WTC11 (cell line): ENCODE measurements around the gene MYO18B. TPM values are rescaled to one million over a fixed set of nuclear protein-coding genes. Genes with fewer than 3 reads are reported as not detected.

Experiments
- ATAC-seq: fragments of 200-7000 bp; cut with Tn5 transposase; 2 replicates; pipeline ENCODE4 v1.10.0; 2021; ENCODE audit warnings: mild to moderate bottlenecking, moderate library complexity
- CTCF ChIA-PET: fragments of 300-600 bp; sonication (Branson Sonifier 250); formaldehyde crosslinking; loops from one replicate; lab custom pipeline; 2021; ENCODE audit warnings: antibody characterized with exemption; lab: Charles Lee
- POLR2A ChIA-PET: fragments of 350-600 bp; sonication (Branson Sonifier 250); formaldehyde crosslinking; loops from one replicate; lab custom pipeline; 2021; ENCODE audit warnings: antibody characterized with exemption; lab: Charles Lee
- DNase-seq: peaks from one replicate; pipeline ENCODE4 v3.0.0; 2021; ENCODE audit warnings: low spot score
- H3K27ac Mint-ChIP-seq: 2 replicates; pipeline ENCODE4 v1.8.0; 2021; ENCODE audit warnings: mixed read lengths
- H3K27me3 Mint-ChIP-seq: 2 replicates; pipeline ENCODE4 v1.8.0; 2021; ENCODE audit warnings: low read depth, mild to moderate bottlenecking, moderate library complexity, mixed read lengths
- H3K36me3 Mint-ChIP-seq: 2 replicates; pipeline ENCODE4 v1.8.0; 2021; ENCODE audit warnings: mixed read lengths
- H3K4me1 Mint-ChIP-seq: 2 replicates; pipeline ENCODE4 v1.8.0; 2022; ENCODE audit warnings: mixed read lengths
- H3K4me3 Mint-ChIP-seq: 2 replicates; pipeline ENCODE4 v1.8.0; 2021; ENCODE audit warnings: mild to moderate bottlenecking, moderate library complexity, mixed read lengths
- H3K9me3 Mint-ChIP-seq: 2 replicates; pipeline ENCODE4 v1.8.0; 2021; ENCODE audit warnings: mixed read lengths
- CREB1 ChIP-seq: sonication (generic); formaldehyde crosslinking; IDR thresholded peaks from 2 replicates; pipeline ENCODE4 v1.8.0; 2023; ENCODE audit warnings: mild to moderate bottlenecking, missing genetic modification reagents
- ELF4 ChIP-seq: sonication (generic); formaldehyde crosslinking; IDR thresholded peaks from 2 replicates; pipeline ENCODE4 v1.8.1; 2022; ENCODE audit warnings: low read depth, mild to moderate bottlenecking, moderate library complexity, missing genetic modification reagents
- FOXJ3 ChIP-seq: sonication (generic); formaldehyde crosslinking; IDR thresholded peaks from 2 replicates; pipeline ENCODE4 v1.9.0; 2021; ENCODE audit warnings: missing genetic modification reagents, mild to moderate bottlenecking, borderline replicate concordance
- GABPB1 ChIP-seq: sonication (generic); formaldehyde crosslinking; IDR thresholded peaks from 2 replicates; pipeline ENCODE4 v1.8.1; 2023; ENCODE audit warnings: mild to moderate bottlenecking, missing genetic modification reagents
- KAT7 ChIP-seq: sonication (generic); formaldehyde crosslinking; IDR thresholded peaks from 2 replicates; pipeline ENCODE4 v1.8.1; 2023; ENCODE audit warnings: missing genetic modification reagents, mild to moderate bottlenecking, borderline replicate concordance
- NFYB ChIP-seq: sonication (generic); formaldehyde crosslinking; conservative IDR thresholded peaks from 2 replicates; pipeline ENCODE4 v1.8.0; 2022; ENCODE audit warnings: low read depth, missing genetic modification reagents
- RELA ChIP-seq: sonication (generic); formaldehyde crosslinking; IDR thresholded peaks from 2 replicates; pipeline ENCODE4 v1.8.1; 2022; ENCODE audit warnings: missing genetic modification reagents, mild to moderate bottlenecking, borderline replicate concordance
- SOX15 ChIP-seq: fragments of 250-450 bp; sonication (Bioruptor Pico); IDR thresholded peaks from 2 replicates; pipeline ENCODE4 v1.9.0; 2021; ENCODE audit warnings: mild to moderate bottlenecking
- SP1 ChIP-seq: sonication (generic); formaldehyde crosslinking; conservative IDR thresholded peaks from 2 replicates; pipeline ENCODE4 v1.8.1; 2022; ENCODE audit warnings: missing genetic modification reagents
- TEAD1 ChIP-seq: sonication (generic); formaldehyde crosslinking; IDR thresholded peaks from 2 replicates; pipeline ENCODE4 v1.8.0; 2022; ENCODE audit warnings: mild to moderate bottlenecking, missing genetic modification reagents
- ZNF121 ChIP-seq: sonication (generic); formaldehyde crosslinking; IDR thresholded peaks from 2 replicates; pipeline ENCODE4 v1.8.0; 2023; ENCODE audit warnings: missing genetic modification reagents
- ZNF232 ChIP-seq: sonication (generic); formaldehyde crosslinking; IDR thresholded peaks from 2 replicates; pipeline ENCODE4 v1.8.0; 2022; ENCODE audit warnings: mild to moderate bottlenecking, missing genetic modification reagents
- ZNF317 ChIP-seq: sonication (generic); formaldehyde crosslinking; IDR thresholded peaks from 2 replicates; pipeline ENCODE4 v1.8.1; 2023; ENCODE audit warnings: low read depth, mild to moderate bottlenecking, moderate library complexity, missing genetic modification reagents, borderline replicate concordance
- total RNA-seq: library from RNA; stranded (reverse); gene quantifications from 3 replicates; pipeline ENCODE4 v1.2.3, GENCODE V29; 2021
- TF ChIP-seq, protein P1 (sequence below): sonication (generic); formaldehyde crosslinking; conservative IDR thresholded peaks from 2 replicates; pipeline ENCODE4 v1.8.1; 2023; ENCODE audit warnings: mild to moderate bottlenecking, low read depth, missing genetic modification reagents, moderate library complexity
- TF ChIP-seq, protein P2 (sequence below): sonication (generic); formaldehyde crosslinking; IDR thresholded peaks from 2 replicates; pipeline ENCODE4 v1.8.1; 2023; ENCODE audit warnings: mild to moderate bottlenecking, missing genetic modification reagents
- TF ChIP-seq, protein P3 (sequence below): sonication (generic); formaldehyde crosslinking; IDR thresholded peaks from 2 replicates; pipeline ENCODE4 v1.8.1; 2023; ENCODE audit warnings: mild to moderate bottlenecking, missing genetic modification reagents, moderate library complexity
- TF ChIP-seq, protein P4 (sequence below): fragments of 200-600 bp; IDR thresholded peaks from 2 replicates; pipeline ENCODE4 v1.8.0; 2022; ENCODE audit warnings: antibody characterized with exemption
- TF ChIP-seq, protein P5 (sequence below): sonication (generic); formaldehyde crosslinking; conservative IDR thresholded peaks from 2 replicates; pipeline ENCODE4 v1.8.1; 2022; ENCODE audit warnings: mild to moderate bottlenecking, missing genetic modification reagents
- TF ChIP-seq, protein P6 (sequence below): sonication (generic); formaldehyde crosslinking; IDR thresholded peaks from 2 replicates; pipeline ENCODE4 v1.8.0; 2022; ENCODE audit warnings: mild to moderate bottlenecking, missing genetic modification reagents
- TF ChIP-seq, protein P7 (sequence below): sonication (generic); formaldehyde crosslinking; IDR thresholded peaks from 2 replicates; pipeline ENCODE4 v1.8.1; 2022; ENCODE audit warnings: mild to moderate bottlenecking, missing genetic modification reagents, moderate library complexity, borderline replicate concordance
- TF ChIP-seq, protein P8 (sequence below): fragments of 250-450 bp; sonication (Bioruptor Pico); IDR thresholded peaks from 2 replicates; pipeline ENCODE4 v2.1.2; 2022; ENCODE audit warnings: mild to moderate bottlenecking, moderate library complexity

MYO18B gene
- total RNA-seq, 1 experiment from 2014 or later = 0.96 TPM

DNA sequence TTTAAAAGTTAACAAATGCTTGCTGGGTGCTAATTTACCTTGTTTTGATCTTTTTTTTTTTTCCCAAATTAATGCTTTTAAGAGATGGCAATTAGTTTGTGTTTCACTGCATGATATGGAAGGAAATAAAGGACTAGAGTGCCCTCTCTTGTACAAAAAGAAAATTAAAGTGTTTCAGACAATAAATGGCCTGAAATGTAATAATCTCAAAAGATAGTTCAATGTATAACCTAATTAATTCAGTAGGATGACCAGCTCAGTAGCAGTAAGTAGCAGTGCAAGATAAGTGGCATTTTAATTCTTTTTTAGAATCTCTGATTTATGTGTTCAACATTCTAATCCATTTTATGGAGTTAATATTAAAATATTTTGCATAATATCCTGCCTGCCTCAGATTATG, 39.9 kb upstream of the MYO18B start:
- Mint-ChIP-seq H3K27ac (no peak overlapping the region), H3K4me3 (no peak overlapping the region), H3K27me3 (no peaks in the 10 kb centered on the region), H3K9me3 (no peaks in the 10 kb centered on the region), H3K4me1 (no peaks in the 10 kb centered on the region), H3K36me3 (peaks cover 4% of the 10 kb centered on the region; the same call in 1 of the 2 replicates)
- DNase-seq = no peak
- ChIA-PET POLR2A (no interaction called here), CTCF (interaction anchor here (1.2 to 2.1 kb wide), 2 partner anchors 158 kb away, joined by 5 to 12 read pairs; no protein-coding TSS in a partner anchor)
- no peak for ATAC-seq
- no peak for TF ChIP-seq FOXJ3 (CRISPR knock-in tag)
- TF ChIP-seq, protein P1, sequence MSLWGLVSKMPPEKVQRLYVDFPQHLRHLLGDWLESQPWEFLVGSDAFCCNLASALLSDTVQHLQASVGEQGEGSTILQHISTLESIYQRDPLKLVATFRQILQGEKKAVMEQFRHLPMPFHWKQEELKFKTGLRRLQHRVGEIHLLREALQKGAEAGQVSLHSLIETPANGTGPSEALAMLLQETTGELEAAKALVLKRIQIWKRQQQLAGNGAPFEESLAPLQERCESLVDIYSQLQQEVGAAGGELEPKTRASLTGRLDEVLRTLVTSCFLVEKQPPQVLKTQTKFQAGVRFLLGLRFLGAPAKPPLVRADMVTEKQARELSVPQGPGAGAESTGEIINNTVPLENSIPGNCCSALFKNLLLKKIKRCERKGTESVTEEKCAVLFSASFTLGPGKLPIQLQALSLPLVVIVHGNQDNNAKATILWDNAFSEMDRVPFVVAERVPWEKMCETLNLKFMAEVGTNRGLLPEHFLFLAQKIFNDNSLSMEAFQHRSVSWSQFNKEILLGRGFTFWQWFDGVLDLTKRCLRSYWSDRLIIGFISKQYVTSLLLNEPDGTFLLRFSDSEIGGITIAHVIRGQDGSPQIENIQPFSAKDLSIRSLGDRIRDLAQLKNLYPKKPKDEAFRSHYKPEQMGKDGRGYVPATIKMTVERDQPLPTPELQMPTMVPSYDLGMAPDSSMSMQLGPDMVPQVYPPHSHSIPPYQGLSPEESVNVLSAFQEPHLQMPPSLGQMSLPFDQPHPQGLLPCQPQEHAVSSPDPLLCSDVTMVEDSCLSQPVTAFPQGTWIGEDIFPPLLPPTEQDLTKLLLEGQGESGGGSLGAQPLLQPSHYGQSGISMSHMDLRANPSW (CRISPR knock-in tag) = no peak
- TF ChIP-seq GABPB1 = no peak
- TF ChIP-seq, protein P2, sequence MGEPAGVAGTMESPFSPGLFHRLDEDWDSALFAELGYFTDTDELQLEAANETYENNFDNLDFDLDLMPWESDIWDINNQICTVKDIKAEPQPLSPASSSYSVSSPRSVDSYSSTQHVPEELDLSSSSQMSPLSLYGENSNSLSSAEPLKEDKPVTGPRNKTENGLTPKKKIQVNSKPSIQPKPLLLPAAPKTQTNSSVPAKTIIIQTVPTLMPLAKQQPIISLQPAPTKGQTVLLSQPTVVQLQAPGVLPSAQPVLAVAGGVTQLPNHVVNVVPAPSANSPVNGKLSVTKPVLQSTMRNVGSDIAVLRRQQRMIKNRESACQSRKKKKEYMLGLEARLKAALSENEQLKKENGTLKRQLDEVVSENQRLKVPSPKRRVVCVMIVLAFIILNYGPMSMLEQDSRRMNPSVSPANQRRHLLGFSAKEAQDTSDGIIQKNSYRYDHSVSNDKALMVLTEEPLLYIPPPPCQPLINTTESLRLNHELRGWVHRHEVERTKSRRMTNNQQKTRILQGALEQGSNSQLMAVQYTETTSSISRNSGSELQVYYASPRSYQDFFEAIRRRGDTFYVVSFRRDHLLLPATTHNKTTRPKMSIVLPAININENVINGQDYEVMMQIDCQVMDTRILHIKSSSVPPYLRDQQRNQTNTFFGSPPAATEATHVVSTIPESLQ (CRISPR knock-in tag) = no peak
- TF ChIP-seq NFYB (CRISPR knock-in tag) = no peak
- no peak for TF ChIP-seq SP1 (CRISPR knock-in tag)
- no peak for TF ChIP-seq ZNF232 (CRISPR knock-in tag)
- TF ChIP-seq ZNF121 (CRISPR knock-in tag) = no peak
- no peak for TF ChIP-seq SOX15 (CRISPR knock-in tag)
- TF ChIP-seq, protein P3, sequence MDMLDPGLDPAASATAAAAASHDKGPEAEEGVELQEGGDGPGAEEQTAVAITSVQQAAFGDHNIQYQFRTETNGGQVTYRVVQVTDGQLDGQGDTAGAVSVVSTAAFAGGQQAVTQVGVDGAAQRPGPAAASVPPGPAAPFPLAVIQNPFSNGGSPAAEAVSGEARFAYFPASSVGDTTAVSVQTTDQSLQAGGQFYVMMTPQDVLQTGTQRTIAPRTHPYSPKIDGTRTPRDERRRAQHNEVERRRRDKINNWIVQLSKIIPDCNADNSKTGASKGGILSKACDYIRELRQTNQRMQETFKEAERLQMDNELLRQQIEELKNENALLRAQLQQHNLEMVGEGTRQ = no peak
- TF ChIP-seq, protein P4, sequence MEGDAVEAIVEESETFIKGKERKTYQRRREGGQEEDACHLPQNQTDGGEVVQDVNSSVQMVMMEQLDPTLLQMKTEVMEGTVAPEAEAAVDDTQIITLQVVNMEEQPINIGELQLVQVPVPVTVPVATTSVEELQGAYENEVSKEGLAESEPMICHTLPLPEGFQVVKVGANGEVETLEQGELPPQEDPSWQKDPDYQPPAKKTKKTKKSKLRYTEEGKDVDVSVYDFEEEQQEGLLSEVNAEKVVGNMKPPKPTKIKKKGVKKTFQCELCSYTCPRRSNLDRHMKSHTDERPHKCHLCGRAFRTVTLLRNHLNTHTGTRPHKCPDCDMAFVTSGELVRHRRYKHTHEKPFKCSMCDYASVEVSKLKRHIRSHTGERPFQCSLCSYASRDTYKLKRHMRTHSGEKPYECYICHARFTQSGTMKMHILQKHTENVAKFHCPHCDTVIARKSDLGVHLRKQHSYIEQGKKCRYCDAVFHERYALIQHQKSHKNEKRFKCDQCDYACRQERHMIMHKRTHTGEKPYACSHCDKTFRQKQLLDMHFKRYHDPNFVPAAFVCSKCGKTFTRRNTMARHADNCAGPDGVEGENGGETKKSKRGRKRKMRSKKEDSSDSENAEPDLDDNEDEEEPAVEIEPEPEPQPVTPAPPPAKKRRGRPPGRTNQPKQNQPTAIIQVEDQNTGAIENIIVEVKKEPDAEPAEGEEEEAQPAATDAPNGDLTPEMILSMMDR = no peak

DNA sequence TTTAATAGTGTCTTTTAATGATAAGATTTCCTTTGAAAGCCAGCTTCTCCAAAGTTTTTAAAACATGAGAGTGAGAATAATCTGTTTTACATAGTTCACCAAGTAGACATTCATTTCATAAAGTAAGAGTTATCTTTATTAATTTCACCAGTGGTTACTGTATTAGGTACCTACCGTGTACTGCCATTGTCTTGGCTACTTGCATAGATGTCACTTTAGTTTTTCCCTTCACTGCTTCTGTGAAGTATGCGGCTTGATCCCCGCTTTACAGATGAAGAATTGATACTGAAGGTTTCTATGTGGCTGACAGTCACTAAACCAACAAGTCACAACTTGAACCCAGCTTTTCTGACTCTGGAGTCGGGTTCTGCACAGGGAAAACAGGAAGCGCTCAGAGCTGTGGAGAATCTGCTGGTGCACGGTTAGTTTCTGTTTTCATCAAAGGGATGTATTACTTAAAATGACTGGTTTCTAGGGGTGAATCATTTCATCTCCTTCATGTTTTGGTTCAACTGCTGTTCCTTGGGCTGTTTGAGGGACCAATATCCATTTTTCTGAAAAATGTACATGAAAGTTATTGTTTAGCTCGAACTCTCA, 39.3 kb upstream of the MYO18B start:
- H3K27ac Mint-ChIP-seq = no peak overlapping the region
- no peak for ATAC-seq
- peaks cover 4% of the 10 kb centered on the region; the same call in 1 of the 2 replicates for H3K36me3 Mint-ChIP-seq
- ChIA-PET POLR2A (no interaction called here), CTCF (interaction anchor here (1.2 kb wide), 1 partner anchor 159 kb away, joined by 5 read pairs; no protein-coding TSS in a partner anchor)
- no peaks in the 10 kb centered on the region for H3K27me3 Mint-ChIP-seq
- no peak overlapping the region for H3K4me3 Mint-ChIP-seq
- DNase-seq = no peak
- H3K9me3 Mint-ChIP-seq = no peaks in the 10 kb centered on the region
- no peaks in the 10 kb centered on the region for H3K4me1 Mint-ChIP-seq
- TF ChIP-seq TEAD1 (CRISPR knock-in tag) (no peak), ZNF232 (CRISPR knock-in tag) (no peak), GABPB1 (no peak), ELF4 (CRISPR knock-in tag) (no peak), ZNF317 (CRISPR knock-in tag) (no peak), CREB1 (CRISPR knock-in tag) (no peak), KAT7 (CRISPR knock-in tag) (no peak), RELA (no peak)
- TF ChIP-seq, protein P5, sequence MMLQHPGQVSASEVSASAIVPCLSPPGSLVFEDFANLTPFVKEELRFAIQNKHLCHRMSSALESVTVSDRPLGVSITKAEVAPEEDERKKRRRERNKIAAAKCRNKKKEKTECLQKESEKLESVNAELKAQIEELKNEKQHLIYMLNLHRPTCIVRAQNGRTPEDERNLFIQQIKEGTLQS (CRISPR knock-in tag) = no peak
- TF ChIP-seq, protein P3 = no peak
- TF ChIP-seq, protein P6, sequence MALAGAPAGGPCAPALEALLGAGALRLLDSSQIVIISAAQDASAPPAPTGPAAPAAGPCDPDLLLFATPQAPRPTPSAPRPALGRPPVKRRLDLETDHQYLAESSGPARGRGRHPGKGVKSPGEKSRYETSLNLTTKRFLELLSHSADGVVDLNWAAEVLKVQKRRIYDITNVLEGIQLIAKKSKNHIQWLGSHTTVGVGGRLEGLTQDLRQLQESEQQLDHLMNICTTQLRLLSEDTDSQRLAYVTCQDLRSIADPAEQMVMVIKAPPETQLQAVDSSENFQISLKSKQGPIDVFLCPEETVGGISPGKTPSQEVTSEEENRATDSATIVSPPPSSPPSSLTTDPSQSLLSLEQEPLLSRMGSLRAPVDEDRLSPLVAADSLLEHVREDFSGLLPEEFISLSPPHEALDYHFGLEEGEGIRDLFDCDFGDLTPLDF (CRISPR knock-in tag) = no peak
- TF ChIP-seq, protein P7, sequence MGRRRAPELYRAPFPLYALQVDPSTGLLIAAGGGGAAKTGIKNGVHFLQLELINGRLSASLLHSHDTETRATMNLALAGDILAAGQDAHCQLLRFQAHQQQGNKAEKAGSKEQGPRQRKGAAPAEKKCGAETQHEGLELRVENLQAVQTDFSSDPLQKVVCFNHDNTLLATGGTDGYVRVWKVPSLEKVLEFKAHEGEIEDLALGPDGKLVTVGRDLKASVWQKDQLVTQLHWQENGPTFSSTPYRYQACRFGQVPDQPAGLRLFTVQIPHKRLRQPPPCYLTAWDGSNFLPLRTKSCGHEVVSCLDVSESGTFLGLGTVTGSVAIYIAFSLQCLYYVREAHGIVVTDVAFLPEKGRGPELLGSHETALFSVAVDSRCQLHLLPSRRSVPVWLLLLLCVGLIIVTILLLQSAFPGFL (CRISPR knock-in tag) = no peak
- TF ChIP-seq, protein P8, sequence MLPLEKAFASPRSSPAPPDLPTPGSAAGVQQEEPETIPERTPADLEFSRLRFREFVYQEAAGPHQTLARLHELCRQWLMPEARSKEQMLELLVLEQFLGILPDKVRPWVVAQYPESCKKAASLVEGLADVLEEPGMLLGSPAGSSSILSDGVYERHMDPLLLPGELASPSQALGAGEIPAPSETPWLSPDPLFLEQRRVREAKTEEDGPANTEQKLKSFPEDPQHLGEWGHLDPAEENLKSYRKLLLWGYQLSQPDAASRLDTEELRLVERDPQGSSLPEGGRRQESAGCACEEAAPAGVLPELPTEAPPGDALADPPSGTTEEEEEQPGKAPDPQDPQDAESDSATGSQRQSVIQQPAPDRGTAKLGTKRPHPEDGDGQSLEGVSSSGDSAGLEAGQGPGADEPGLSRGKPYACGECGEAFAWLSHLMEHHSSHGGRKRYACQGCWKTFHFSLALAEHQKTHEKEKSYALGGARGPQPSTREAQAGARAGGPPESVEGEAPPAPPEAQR (CRISPR knock-in tag) = no peak
